ENCODE data around the gene TIAM1.

DNA sequence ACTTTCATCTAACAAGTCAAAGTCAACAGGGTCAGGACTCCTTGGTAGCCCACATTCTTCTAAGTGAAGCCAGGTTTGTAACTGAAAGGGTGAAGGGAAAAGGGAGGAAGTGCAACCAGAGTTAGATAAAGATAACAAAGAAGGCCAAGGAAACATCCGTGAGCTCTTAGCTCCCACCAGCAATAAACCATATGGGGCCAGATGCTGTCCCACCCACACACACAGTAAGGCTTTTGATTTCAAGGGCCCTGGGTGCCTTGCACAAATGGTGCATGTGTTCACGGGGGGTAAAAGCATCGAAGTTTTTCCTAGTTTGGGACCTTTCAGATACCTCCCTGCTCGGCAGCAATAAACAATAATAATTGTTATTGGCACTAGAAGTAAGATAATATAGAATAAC lies 5.1 kb upstream of the TIAM1 start:
- TF ChIP-seq, protein P1, sequence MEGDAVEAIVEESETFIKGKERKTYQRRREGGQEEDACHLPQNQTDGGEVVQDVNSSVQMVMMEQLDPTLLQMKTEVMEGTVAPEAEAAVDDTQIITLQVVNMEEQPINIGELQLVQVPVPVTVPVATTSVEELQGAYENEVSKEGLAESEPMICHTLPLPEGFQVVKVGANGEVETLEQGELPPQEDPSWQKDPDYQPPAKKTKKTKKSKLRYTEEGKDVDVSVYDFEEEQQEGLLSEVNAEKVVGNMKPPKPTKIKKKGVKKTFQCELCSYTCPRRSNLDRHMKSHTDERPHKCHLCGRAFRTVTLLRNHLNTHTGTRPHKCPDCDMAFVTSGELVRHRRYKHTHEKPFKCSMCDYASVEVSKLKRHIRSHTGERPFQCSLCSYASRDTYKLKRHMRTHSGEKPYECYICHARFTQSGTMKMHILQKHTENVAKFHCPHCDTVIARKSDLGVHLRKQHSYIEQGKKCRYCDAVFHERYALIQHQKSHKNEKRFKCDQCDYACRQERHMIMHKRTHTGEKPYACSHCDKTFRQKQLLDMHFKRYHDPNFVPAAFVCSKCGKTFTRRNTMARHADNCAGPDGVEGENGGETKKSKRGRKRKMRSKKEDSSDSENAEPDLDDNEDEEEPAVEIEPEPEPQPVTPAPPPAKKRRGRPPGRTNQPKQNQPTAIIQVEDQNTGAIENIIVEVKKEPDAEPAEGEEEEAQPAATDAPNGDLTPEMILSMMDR (IDR thresholded peaks at IDR 0.05) = no peak
- TF ChIP-seq POLR2A (IDR thresholded peaks at IDR 0.05; ENCODE audit: low read depth) (no peak), EP300 (IDR thresholded peaks at IDR 0.05) (no peak)

Measured in esophagus muscularis mucosa (tissue), 4 donors.